GM21737 (cell line): ENCODE results near the gene DCAKD.
A peak's percentile ranks its signal among the peaks of the same experiment; 100 is the strongest.

Experiments used
- ATAC-seq: cut with Tn5 transposase; IDR thresholded peaks from one replicate; pipeline ENCODE4 v1.9.1; 2021; ENCODE audit warnings: mild to moderate bottlenecking, moderate library complexity; ENCODE audit not compliant: unreplicated experiment

Gene DCAKD

DNA sequence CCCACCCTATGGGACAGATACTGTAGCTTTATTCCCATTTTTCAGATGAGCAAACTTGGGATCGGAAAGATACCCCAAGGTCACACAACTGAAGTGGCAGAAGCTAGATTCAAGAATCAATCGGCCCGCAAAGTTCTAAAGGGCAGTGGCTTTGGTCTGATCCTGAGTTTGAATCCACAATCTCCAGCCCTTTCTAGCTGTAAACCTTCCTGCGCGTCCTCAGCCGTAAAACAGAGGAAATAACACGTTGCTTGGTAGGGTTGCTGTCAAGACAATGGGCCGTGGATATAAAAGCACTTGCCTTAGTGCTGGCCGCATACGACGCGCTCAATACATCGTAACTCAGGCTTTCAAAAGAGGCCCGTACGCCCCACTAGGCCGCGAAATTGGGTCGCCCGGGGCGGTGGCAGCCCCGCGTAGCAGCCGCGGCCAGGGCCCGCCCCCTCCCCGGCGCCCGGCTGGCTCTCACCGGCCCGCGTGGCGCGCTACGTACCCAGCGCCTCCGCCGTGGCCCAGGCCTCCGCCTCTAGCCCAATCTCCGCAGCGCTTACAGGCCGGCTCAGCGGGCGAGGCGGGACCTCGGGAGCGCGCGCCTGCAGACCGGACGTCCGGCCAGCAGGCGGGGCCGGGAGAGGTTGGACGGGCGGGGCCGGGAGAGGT, at the start of gene DCAKD:
Gene DCAKD, minus strand, starts transcription at position 573 of the 660 bp plus-strand sequence. CDS start 16,747 bp downstream, outside the sequence.
- peak; percentile 89 for ATAC-seq

DNA sequence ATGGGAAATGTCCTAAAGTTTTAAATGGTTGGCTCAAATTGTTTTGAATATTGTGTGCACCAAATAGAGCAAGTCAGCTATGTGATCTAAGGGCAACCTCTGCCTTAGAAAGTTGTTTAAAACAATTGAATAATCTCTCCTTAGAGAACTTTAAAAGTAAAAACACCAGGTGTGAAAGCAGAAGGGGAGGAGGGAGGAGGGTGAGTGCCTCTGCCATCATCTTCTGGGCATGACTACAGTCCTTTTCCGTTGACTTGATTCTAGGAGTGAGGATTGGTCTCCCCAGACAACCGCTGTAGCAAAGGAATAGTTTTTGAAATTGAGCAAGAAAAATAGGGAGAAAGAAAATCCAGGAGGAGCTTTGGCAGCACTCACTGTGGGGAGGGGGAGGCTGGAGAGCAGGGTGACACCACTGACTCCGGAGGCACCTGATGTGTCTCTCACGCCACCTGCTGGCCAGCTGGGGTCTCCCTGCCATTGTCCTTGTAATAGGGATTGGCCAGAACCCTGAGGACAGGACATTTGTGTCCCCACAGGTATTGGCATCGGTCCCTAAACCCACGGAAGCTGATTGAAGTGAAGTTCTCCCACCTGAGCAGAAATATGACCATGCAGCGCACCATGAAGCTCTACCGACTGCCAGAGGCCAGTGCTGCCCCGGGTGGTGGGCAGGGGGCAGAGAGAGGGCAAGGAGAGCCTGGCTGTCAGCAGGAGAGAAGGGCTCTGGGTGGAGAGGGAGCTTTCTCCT, 47.6 kb upstream of the DCAKD start:
- ATAC-seq, result no peak

DNA sequence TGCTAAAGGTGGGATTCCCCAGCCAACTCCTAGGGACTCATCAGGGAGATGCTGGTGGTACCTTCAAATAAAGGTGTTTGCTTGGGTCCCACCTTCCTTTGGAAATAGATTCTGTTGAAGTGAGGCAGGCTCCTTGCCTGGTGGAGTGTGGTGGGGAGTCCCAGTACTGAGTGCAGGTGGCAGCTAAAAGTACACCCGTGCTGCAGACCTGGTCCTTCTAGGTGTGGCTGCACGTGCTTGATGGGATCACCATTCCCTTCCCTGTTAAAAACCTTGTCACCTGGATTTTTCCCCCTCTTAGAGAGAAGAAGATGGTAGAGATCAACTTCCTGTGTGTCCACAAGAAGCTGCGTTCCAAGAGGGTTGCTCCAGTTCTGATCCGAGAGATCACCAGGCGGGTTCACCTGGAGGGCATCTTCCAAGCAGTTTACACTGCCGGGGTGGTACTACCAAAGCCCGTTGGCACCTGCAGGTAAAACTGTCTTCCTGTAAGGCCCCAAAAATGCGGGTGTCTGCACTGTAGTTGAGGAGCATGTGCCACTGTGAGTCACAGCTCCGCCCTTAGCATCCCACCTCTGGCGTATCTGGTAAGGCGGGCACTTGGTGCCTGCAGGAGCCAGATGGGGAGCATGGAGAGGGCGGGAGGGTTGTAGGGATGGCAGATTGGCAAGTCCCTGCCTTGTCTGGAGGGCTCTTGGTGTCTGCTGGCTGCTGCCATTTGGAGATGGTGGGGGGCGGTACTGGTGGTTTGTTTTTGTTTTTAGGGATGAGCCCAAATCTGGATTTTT, 46.8 kb upstream of the DCAKD start:
- ATAC-seq, result no peak

DNA sequence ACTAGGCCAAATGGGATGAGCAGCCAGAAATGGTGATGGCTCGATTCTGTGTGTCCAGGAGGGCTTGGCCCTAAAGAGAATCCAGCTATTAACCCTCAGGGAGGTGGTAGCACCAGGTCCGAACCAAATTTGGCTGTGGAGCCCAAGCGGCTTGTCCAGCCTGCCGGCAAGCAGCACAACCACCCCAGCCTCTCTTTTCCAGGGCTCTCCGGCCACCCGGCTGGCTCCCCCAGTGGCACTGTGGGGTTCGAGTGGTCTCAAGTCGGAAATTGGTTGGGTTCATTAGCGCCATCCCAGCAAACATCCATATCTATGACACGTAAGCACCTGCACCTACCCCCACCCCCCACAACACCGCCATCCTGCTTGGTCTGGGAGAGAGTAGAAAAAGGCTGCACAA, 45.5 kb upstream of the DCAKD start:
- no peak for ATAC-seq

- ATAC-seq, result no peak
These were observed 44.7 kb upstream of the DCAKD start for GRCh38 chr17:45096141-45096540.

DNA sequence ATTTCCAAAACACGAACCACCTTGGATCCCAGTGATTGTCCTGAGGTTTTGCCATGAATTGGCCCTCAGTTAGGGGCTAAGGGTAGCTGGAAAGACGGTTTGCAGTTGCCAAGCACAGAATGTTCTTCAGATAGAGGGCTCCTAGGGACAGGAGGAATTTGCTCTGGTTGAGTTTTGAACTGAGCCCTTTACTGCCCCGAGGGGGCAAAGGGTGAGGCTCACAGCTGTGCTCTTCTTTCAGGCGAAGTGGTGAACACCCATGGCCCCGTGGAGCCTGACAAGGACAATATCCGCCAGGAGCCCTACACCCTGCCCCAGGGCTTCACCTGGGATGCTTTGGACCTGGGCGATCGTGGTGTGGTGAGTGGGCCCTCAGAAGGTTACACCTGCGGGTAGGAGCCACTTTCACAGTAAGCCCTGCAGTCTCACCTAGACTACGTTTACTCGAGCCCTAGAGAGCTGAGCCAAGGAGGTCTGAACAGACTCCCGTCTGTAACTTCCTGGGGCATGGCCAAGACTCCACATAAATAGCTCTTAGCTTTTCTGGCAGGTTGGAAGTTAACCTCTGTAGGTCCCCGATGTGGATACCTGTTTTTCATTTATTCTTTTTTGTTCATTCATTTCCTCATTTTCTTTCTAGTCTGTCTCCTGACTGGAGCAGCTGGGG, 42.1 kb upstream of the DCAKD start:
- ATAC-seq, result no peak

GRCh38 chr17:45092911-45093430, 41.5 kb upstream of the DCAKD start:
- no peak for ATAC-seq

GRCh38 chr17:45091778-45092425, 40.5 kb upstream of the DCAKD start:
- no peak for ATAC-seq

GRCh38 chr17:45090711-45091110, 39.3 kb upstream of the DCAKD start:
- no peak for ATAC-seq

DNA sequence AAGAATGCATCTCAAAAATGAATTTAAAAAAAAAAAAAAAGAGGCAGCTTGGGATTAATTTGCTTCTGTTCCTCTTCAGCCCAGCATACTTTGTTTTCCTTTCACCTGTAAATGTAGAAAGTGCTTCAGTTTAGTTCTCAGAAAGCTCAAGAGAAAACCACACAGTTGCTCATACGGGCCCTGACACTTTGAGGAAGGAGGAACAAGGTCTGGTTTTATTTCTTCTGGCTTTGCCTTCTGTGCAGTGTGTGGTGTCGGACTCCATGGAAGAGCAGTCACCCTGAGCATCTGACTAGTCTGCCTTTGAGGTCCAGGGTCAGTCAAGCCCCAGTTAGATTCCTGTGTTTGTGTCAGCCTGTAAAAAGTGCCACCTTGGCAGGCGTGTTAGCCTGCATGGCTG, 37.3 kb upstream of the DCAKD start:
- ATAC-seq, result no peak

- ATAC-seq, result no peak
These were observed 36.5 kb upstream of the DCAKD start for GRCh38 chr17:45087978-45088377.

DNA sequence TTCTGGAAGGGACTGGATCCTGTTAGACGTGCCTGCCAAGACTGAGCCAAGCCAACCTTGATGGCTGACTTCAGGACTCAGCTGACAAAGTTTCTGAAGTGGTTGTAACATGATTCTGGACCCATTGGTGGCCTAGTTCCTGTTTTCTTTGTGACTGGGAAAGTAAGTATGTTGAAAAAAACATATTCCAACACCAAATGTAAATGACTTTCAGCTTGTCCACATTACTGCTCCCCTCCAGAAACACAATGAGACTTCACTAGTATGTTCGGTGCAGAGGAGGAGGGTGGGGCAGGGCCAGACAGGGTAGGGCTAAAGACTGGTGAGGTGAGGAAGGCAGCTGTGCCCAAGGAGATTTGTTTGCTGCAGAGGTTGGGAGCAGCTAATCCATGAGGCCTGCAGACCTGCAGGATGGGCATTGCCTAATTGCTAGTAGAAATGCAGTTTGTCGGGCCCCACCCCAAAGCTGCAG, 36.1 kb upstream of the DCAKD start:
- no peak for ATAC-seq

DNA sequence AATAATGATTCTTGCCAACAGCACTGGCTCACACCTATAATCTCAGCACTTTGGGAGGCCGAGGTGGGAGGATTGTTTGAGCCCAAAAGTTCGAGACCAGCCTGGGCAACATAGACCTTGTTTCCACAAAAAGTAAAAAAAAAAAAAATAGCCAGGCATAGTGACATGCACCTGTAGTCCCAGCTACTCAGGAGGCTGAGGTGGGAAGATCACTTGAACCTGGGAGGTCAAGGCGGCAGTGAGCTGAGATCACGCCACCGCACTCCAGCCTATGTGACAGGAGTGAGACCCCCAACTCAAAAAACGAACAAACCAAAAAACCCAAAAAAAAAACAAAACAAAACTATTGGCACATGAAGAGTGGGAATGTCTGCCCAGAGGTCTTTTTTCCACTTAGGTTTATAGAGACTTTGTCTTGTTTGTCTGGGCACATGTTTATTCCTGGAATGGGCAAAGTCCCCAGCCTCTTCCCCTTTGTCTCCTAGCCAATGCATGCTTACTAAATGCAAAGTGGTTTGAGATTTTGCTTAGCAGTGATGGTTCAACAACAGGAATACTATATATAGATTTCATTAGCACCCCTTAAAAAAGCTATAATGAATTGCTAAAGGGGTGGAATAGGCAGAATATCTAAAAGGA, 35.6 kb upstream of the DCAKD start:
- no peak for ATAC-seq

GRCh38 chr17:45086391-45086790, 35.0 kb upstream of the DCAKD start:
- no peak for ATAC-seq

DNA sequence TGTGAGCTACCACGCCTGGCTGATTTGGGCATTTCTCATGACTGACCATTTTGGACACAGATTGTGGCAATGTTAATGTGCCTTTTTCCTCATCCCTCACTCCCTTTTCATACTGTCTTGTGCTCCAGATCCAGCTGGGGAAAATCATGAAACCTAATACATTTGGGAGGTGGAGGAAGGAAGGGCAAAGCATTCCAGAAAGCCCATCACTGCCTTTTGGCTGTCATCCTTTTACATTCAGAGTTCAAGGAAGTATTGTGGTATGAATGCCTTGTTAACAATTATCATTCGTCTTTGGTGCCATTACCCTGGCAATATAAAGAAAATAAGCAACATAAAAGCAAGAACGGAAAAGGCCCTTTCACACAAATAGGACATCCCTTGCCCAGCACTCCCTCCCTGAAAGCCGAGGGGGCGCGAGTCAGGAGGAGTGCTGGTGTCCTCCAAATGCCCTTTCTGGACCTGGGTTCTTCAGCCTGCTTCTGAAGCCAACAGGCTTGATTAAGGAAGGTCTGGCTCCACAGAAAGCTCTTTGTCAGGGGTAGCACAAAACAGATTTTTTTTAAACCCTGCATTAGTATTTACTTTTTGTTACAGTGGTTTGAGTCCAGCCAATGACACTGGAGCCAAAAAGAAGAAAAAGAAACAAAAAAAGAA, 29.7 kb upstream of the DCAKD start:
- ATAC-seq, result no peak

- no peak for ATAC-seq
These were observed 26.2 kb upstream of the DCAKD start for GRCh38 chr17:45077643-45078042.

GRCh38 chr17:45073414-45074070, 22.1 kb upstream of the DCAKD start:
- no peak for ATAC-seq

DNA sequence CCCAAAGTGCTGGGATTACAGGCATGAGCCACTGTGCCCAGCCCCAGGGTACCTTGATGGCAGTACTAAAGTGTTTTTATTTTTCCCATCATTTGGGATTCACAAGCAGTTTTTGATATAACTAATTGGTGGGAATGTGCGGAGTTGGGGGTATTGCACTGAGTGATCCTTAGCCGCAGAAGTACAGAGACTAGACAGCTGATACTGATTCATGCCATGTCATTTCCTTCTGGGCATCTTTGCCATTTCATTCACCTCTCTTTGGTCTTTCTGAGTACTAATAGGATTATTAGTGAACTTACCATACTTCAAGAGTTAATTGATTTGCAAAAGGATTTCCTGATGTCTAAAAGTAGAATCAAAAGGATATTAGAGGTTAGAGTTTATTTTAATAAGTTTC, 19.4 kb upstream of the DCAKD start:
- ATAC-seq, result no peak

GRCh38 chr17:45070001-45070400, 18.6 kb upstream of the DCAKD start:
- no peak for ATAC-seq
